Pons (tissue), 1 donor: ENCODE measurements around the gene TMEM186.
A peak's percentile ranks its signal among the peaks of the same experiment; 100 is the strongest.
"Not testable (repeated sequence)": the region's sequence is repeated elsewhere in the genome, so short reads cannot be mapped to it uniquely, and the experiment has no call there.

Experiments
- DNase-seq: peaks from one replicate; pipeline ENCODE4 v3.0.0-alpha.2; 2016; ENCODE audit warnings: low spot score

TMEM186 gene, protein sequence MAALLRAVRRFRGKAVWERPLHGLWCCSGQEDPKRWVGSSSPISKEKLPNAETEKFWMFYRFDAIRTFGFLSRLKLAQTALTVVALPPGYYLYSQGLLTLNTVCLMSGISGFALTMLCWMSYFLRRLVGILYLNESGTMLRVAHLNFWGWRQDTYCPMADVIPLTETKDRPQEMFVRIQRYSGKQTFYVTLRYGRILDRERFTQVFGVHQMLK

GRCh38 chr16:8797364-8798173, at the start of gene TMEM186, which contains the start of gene PMM2:
Gene TMEM186, minus strand, starts transcription at chr16:8797639. Its CDS starts 25 bp downstream, at chr16:8797614.
Gene PMM2, plus strand, starts transcription at chr16:8797839. Its CDS starts 44 bp downstream, at chr16:8797883.
- DNase-seq: peak; percentile 97

DNA sequence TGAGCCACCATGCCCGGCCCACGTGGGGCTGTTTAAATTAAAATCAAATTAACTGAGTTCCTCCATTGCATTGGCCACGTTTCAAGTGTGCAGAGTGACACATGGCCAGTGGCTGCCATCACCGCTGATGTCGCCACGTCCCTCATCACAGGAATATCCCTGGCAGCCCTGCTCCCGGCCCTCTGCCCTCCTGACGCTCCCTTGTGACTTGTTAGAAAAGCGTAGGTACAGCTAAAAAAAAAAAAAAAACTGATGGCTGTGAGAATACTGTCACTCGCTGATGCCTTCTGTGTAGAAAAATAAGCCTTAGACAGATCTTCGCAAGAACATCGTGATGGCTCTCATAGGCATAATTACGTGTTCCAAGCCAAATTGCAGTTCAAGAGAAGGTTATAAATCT, 49.7 kb upstream of the TMEM186 start:
- no peak for DNase-seq

GRCh38 chr16:8846401-8846932, 49.0 kb upstream of the TMEM186 start:
- DNase-seq: no peak

DNA sequence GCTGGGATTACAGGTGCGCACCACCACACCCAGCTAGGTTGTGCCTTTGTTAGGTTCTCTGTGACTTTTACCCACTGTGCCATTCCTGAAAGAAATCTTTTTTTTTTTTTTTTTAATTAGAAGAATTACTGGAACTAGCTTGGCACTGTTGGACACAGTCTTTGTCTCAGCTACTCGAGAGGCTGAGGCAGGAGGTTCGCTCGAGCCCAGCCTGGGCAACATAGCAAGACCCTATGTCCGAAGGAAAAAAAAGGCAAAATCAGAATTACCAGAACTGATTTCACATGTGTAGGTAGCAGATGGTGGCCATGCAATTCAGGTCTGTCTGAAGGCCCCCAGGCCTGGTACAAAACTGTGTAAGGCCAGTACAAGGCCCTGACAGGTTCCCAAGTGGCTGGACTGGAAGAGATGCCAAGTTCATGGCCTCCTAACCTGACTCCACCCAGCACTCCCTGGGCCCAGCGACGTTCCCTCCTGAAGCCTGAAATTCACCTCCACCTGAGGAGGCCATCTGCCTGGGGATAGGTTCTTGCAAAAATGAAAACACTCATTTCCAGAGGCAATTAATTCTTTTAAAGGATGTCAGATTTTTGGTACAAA, 48.4 kb upstream of the TMEM186 start:
- DNase-seq: no peak

DNA sequence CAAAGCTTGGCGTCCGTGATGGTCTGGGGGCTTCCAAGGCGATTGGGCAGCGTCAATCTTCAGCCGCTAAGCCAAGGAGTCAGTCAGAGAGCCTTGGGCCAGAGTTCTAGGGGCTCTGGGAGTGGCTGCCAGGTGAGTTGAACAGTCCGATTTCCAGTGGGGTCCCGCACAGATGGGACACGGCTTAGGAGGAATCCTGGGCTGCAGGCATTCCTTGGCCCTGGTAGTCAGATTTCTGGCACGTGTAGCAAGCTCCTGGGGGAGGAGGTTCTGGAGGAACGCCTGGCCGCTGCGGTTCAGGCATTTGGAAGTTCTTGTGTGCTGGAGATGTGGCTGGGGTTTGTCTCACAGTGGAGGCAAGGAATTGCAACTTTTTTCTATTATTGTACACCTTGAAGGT, 45.9 kb upstream of the TMEM186 start:
- DNase-seq: not testable (repeated sequence)

DNA sequence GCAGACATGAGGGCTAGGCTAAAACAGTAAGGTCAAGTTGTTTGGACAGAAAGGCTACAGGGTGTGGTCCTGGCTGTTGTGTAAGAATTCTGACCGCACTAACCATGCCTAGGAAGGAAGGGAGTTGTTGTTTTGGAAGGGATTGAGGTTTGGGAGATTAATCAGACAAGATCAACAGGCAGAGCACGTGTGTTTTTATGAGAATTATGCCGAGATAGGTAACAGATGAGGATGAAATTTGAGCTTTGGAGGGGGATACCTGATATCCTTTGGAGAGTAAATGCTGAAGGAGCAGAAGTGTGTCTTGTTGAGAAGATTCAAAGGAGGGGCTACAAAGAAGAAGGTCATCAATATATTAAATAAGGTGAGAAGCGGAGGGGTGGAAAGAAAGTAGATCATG, 44.6 kb upstream of the TMEM186 start:
- not testable (repeated sequence) for DNase-seq

- DNase-seq: not testable (repeated sequence)
Observed at GRCh38 chr16:8837594-8837993, 40.2 kb upstream of the TMEM186 start.

DNA sequence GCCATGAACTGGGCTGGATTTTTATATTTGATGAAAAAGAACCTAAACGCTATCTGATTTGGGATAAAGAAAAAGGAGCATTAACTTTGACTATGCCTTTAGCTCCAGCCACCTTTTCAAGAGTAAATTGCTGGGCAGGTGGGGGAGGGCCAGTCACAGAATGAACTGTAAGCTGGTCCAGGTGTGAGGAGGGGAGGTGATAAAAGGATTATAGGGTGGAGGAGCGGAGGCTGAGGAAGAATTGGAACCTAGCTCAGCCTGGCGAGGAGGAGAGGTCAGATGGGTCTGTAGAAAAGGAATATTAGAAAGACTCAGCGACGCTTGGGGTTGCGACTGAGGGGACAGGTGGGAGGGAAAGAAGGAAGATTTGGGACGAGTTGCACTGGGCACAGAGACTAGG, 39.4 kb upstream of the TMEM186 start:
- not testable (repeated sequence) for DNase-seq

DNA sequence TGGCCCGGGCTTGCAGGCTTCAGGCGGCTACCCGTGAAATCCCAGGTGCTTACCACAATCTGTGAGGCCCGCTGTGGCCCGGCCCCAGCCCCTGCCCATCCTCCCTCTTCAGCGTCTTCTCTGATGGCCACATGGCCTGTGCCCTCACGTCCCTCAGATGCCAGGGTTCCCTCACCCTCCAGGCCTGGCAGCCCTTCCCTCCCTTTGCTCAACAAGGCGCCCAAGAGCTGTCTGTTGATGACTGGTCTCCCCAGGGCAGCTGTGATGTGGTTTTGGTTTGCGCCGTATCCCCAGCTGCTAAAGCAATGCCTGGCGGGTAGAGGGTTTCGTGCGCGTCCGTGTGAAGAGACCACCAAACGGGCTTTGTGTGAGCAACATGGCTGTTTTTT, 35.3 kb upstream of the TMEM186 start:
- DNase-seq: no peak

DNA sequence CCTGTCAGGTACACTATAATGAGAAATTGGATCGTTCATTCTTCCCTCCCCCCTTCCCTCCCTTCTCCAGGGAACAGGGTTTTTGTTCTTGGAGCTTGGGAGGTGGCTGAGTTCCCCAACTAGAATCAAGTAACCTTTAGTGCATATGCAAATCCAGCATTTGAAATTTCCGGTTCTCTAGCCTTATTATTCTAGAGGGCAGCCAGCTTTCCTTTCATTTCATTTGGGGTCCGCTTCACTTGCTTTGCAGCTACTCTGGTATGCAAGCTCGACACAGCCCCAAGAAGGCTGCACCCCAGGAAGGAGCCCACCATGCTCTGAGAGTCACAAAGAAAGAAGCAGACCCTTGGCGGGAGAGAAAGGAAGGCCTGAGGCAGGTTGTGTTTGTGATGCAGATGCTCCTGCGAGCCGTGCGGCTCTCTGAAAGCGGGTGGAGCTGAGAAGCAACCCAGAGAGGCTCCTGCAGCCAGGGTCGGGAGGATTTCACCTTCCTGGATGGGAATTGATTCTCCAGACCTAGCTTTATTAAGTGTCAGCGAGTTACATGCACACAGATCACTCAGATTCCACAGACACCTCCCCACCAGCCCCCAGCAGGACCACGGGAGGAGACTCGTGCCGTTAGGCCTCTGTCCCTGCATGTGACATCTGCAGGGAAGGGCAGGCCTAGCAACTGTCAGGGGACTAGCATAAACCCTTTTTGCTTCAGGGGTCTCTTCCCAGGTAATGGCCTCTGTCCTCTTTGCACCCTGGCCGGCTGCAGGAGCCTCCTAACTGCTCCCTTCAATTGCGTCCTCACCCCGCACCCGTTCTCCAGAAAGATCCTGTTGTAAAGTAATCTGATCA, 34.7 kb upstream of the TMEM186 start:
- DNase-seq: no peak

DNA sequence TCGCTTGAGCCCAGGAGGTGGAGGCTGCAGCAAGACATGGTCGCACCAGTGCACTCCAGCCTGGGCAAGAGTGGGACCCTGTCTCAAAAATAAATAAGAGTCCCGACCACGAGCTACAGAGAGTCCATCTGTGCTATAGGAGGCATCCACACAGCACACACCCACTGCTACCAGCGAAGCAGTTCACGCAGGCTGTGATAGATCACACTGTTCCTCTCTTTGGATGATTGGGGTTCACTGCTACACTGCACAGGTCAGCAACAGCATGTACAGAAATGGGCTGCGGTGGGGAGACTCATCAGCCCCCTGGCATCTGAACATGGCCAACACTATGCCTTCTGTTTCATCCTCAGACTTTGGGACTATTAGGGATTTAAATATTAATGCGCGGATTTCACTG, 34.0 kb upstream of the TMEM186 start:
- no peak for DNase-seq

DNA sequence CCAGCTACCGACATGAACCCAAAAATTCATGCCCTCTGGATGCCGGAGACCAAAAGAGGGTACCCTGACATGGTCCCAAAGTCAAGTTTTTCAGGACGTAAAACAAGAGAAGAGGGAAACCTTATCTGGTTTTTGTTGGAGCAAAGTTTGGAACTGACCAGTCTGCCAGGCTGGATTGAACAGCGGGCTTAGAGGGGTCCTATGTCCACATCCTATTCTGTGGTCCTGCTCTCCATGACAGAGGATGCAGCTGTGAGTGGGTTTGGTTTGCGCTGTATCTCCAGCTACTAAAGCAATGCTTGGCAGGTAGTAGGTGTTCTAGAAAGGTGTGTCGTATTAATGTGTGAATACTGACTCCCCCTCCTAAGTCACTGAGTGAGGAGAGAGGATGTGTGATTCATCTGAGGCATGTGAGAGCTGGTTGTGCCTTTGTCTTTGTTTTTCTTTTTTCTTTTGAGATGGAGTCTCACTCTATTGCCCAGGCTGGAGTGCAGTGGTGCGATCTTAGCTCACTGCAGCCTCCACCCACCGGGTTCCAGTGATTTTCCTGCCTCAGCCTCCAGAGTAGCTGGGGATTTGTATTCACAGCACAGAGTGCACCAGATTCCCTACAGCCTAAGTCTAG, 31.2 kb upstream of the TMEM186 start:
- no peak for DNase-seq

DNA sequence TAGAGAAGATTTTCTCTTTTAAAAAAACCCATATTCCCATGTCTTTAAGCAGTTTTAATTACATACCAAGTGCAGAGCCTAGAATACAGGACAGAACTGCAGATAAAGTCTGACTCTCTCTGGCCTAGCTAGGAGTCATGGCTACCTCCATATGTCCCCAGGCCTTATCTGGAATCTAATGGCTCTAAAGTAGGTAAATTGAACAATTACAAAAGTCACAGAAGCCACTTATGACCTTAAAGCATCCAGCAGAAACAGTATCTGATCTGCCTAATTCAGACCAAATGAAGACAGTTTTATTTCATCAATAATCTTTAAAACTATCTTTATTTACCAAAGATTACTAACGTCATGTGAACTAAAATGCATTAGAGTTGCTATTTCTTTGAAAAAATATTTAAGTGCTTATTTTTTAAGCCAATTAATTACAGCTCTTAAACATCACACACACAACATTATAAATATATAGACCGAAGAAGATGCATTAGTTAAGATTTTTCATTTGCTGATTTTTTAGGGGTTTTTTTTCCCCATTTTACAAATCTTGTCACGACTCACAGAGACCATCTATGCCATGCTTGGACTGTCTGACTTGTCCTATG, 28.9 kb upstream of the TMEM186 start:
- no peak for DNase-seq

- no peak for DNase-seq
Observed at GRCh38 chr16:8822403-8822802, 25.0 kb upstream of the TMEM186 start.

- no peak for DNase-seq
Observed at GRCh38 chr16:8819411-8820034, 22.1 kb upstream of the TMEM186 start.

DNA sequence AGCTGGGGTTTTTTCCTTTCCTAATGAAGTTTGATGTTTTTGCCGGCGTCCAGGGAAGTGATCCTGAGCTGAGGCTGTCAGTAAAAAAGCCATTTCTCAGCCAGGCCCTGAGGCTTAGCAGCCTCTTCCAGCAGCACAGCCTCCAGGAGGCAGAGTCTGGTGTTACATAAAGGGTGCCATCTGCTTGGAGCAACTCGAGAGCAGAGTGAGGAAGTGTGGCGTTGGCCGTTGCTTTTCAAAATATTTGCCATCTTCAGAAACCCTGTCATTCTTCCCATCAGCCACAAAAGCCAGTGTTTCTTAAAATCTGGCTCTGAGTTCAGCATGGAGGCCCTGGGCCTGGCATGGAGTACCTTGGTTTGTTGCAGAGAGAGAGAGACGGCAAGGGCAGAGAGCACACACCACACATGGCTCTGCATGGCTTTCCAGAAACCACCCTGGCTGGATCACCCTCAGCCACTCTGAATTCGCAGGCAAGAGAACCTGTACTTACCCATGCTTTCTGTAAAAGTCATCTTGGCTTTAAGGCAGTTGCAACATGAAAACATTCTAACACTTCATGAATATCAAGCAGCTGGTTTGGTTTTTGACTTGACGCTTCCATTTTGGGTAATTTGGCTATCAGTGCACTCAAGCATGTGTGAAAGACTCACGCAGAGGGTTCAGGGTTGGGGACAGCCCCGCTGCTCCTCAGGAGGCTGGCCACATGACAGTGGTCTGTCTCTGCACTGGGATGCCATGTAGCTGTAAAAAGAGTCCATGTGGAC, 21.2 kb upstream of the TMEM186 start:
- DNase-seq: no peak

DNA sequence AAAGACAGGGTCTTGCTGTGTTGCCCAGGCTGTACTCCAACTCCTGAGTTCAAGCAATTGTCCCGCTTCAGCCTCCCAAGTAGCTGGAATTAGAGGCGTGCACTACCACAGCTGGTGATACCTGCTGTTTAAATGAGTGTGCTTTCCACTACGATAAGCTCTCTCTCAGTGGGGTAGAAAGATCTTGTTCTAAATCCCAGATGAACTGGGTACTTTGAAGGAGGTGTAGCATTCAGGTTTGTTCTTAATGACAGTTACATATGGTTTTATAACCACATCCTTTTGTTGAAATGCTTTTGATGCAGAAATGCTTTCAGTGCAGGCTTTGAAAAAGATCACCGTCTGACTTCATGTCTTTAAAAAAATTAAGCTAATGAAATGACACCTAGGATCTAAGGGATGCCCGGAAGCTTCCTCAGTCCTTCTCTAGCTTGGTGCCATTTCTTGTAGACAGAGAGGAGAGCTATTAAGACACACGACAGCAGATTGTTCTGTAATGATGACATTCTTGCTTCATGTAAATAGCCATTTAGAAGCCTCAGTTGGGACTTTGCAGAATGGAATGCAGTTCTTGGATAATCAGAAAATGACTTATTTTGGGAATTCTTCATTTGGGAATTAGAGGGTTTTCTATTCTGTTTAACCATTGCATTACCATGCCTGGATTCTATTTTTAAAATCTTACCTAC, 19.7 kb upstream of the TMEM186 start:
- DNase-seq: no peak

GRCh38 chr16:8814095-8814806, 16.8 kb upstream of the TMEM186 start:
- DNase-seq: no peak
